ENCODE data around the gene NSD1.

- TF ChIP-seq POLR2A (IDR thresholded peaks at IDR 0.05) (no peak), CTCF (IDR thresholded peaks at IDR 0.05) (no peak)
Measured at GRCh38 chr5:177169271-177169670, 35.7 kb downstream of the NSD1 start.
